Left ventricle myocardium inferior (tissue), 1 donor: ENCODE results near the gene OPCML. TPM values are rescaled to one million over a fixed set of nuclear protein-coding genes. Genes with fewer than 3 reads are reported as not detected.

Experiments
- DNase-seq: peaks from one replicate; pipeline ENCODE4 v3.0.0-alpha.2; 2020
- H3K27ac ChIP-seq: fragments of 200-600 bp; replicated peaks from 2 replicates; pipeline ENCODE4 v1.8.0; 2021
- H3K27me3 ChIP-seq: fragments of 200-600 bp; 2 replicates; pipeline ENCODE4 v1.8.0; 2021; ENCODE audit warnings: low read depth
- H3K36me3 ChIP-seq: fragments of 200-600 bp; 2 replicates; pipeline ENCODE4 v1.8.0; 2021
- H3K4me1 ChIP-seq: fragments of 200-600 bp; 2 replicates; pipeline ENCODE4 v1.8.0; 2021
- H3K4me3 ChIP-seq: fragments of 200-600 bp; 2 replicates; pipeline ENCODE4 v1.8.0; 2021; ENCODE audit warnings: mild to moderate bottlenecking, moderate library complexity
- H3K9me3 ChIP-seq: fragments of 200-600 bp; replicated peaks from 2 replicates; pipeline ENCODE4 v1.8.0; 2021
- intact Hi-C: fragments of 100-400 bp; cut with micrococcal nuclease; formaldehyde crosslinking; loops from one replicate; pipeline ENCODE4 v1.11.0; 2022
- total RNA-seq: library from RNA; stranded (reverse); fragmentation: NEBNext Ultra II Directional; extraction: Animal tissue kit (Norgen Biotek cat#: 25700); gene quantifications from one replicate; pipeline ENCODE4 v1.2.1, GENCODE V29; 2021
- TF ChIP-seq, protein P1 (sequence below): fragments of 200-600 bp; IDR thresholded peaks from 2 replicates; pipeline ENCODE4 v1.8.0; 2021; ENCODE audit warnings: antibody characterized with exemption, mild to moderate bottlenecking, borderline replicate concordance
- donor health status: DM: no; HTN: yes; CAD: no; lungs with severe emphysema.

The OPCML gene
- total RNA-seq, 1 donor from 2014 or later, result 0.63 TPM

DNA sequence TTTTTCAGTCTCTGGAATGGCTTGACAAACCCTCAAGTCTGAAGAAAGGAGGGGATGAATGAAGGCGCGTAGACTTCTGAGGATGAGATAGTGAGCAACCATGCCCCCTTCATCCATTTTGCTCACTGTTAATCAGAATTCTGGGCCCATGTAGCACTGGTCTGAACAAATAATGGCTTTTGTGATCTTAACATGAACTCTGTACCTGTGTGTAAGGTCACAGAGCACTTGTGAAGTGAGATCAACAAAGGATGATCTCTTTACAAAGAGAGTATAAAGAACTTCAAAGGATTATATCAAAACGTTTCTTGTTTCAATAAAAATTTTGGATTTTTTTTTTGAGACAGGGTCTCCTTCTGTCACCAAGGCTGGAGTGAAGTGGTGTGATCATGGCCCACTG, 976.7 kb downstream of the OPCML start:
- Histone ChIP-seq H3K36me3 (no peaks in the 10 kb centered on the region), H3K9me3 (peaks cover 12% of the 10 kb centered on the region), H3K4me1 (no peaks in the 10 kb centered on the region), H3K4me3 (no peak overlapping the region), H3K27ac (no peak overlapping the region), H3K27me3 (peaks cover 15% of the 10 kb centered on the region)
- TF ChIP-seq, protein P1, sequence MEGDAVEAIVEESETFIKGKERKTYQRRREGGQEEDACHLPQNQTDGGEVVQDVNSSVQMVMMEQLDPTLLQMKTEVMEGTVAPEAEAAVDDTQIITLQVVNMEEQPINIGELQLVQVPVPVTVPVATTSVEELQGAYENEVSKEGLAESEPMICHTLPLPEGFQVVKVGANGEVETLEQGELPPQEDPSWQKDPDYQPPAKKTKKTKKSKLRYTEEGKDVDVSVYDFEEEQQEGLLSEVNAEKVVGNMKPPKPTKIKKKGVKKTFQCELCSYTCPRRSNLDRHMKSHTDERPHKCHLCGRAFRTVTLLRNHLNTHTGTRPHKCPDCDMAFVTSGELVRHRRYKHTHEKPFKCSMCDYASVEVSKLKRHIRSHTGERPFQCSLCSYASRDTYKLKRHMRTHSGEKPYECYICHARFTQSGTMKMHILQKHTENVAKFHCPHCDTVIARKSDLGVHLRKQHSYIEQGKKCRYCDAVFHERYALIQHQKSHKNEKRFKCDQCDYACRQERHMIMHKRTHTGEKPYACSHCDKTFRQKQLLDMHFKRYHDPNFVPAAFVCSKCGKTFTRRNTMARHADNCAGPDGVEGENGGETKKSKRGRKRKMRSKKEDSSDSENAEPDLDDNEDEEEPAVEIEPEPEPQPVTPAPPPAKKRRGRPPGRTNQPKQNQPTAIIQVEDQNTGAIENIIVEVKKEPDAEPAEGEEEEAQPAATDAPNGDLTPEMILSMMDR, result no peak
- no peak for DNase-seq
- intact Hi-C loops, result no loop called here

DNA sequence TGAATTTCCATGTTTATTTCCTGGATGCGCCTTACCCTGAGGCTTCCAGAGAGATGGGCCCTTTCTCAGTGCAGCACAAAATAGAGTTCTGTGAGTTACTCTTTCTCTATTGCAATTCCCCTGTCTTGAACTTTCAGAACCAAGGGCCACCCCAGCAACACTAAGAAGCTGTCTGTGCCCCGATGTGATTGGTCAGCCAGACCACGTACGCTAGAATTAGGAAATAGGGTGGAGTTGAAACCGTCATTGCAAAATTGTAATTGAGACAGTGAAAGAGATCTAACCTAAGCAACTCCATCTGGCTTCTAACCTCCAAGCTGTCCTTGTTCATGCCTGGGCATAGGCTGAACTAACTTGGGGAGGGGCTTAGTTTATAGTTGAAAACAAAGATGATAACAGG, 981.3 kb downstream of the OPCML start:
- DNase-seq, result no peak
- Histone ChIP-seq H3K27ac (no peak overlapping the region), H3K27me3 (peaks cover 11% of the 10 kb centered on the region), H3K4me3 (no peak overlapping the region), H3K4me1 (no peaks in the 10 kb centered on the region), H3K9me3 (peaks cover 12% of the 10 kb centered on the region), H3K36me3 (no peaks in the 10 kb centered on the region)
- TF ChIP-seq, protein P1, result no peak
- intact Hi-C loops, result no loop called here

DNA sequence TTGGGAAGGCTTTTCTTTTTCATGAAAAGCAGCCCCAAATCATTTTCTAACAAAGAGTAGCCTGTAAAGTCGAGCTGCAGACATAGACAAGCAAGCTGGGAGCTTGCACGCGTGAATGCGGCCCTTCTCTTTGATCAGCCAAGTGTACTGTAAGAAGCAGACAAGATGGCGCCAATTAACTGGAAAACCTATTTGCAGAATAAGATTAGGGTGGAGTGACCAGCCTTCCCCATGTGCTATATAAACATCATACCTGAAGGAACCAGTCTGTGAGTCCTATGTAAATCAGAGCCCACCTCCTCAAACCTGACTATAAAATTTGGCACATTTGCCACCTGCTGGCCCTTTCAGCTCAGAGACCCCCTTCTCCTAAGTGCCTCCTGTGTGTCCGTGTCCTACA, 982.7 kb downstream of the OPCML start:
- TF ChIP-seq, protein P1, result no peak
- no peak for DNase-seq
- Histone ChIP-seq H3K9me3 (peaks cover 12% of the 10 kb centered on the region), H3K4me1 (no peaks in the 10 kb centered on the region), H3K27me3 (peaks cover 11% of the 10 kb centered on the region), H3K36me3 (no peaks in the 10 kb centered on the region), H3K4me3 (no peak overlapping the region), H3K27ac (no peak overlapping the region)
- intact Hi-C loops, result no loop called here

DNA sequence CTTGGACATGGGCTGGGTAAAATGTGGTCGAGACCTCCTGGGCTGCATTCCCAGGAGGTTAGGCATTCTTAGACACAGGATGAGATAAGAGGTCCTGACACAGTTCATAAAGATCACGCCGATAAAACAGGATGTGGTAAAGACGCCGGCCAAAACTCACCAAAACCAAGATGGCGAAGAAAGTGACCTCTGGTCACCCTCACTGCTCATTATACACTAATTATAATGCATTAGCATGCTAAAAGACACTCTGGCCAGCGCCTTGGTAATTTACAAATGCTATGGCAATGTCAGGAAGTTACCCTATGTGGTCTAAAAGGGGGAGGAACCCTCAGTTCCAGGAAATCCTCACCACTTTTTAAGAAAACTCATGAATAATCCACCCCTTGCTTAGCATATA, 983.3 kb downstream of the OPCML start:
- intact Hi-C loops, result no loop called here
- no peaks in the 10 kb centered on the region for H3K36me3 ChIP-seq
- TF ChIP-seq, protein P1, result no peak

DNA sequence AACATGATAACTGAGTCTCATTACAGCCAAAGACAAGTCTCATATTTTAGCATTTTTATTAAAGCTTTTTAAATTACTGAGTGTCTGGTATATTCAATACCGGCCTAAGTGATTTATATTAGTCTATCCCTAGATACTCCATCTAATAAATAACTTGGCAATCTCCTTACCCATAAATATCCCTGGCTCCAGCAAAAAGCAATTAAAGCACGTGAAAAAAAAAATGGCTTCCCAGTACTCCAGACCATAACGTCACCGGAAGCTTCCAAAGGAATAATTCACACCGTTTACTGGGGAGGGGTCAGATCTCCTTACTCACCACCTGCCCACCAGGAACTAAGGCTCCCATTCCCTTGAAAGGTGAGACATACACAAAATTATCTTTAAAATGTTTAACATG, 988.3 kb downstream of the OPCML start:
- Histone ChIP-seq H3K27ac (no peak overlapping the region), H3K4me3 (no peak overlapping the region), H3K9me3 (no peaks in the 10 kb centered on the region), H3K27me3 (peaks cover 9% of the 10 kb centered on the region), H3K4me1 (peaks cover 11% of the 10 kb centered on the region), H3K36me3 (no peaks in the 10 kb centered on the region)
- DNase-seq, result no peak
- intact Hi-C loops, result no loop called here
- TF ChIP-seq, protein P1, result no peak

More for the DNA sequence above, 983.3 kb downstream of the OPCML start:
- Histone ChIP-seq H3K4me3 (no peak overlapping the region), H3K9me3 (peaks cover 12% of the 10 kb centered on the region), H3K4me1 (no peaks in the 10 kb centered on the region), H3K27me3 (peaks cover 11% of the 10 kb centered on the region), H3K27ac (no peak overlapping the region)
- no peak for DNase-seq

DNA sequence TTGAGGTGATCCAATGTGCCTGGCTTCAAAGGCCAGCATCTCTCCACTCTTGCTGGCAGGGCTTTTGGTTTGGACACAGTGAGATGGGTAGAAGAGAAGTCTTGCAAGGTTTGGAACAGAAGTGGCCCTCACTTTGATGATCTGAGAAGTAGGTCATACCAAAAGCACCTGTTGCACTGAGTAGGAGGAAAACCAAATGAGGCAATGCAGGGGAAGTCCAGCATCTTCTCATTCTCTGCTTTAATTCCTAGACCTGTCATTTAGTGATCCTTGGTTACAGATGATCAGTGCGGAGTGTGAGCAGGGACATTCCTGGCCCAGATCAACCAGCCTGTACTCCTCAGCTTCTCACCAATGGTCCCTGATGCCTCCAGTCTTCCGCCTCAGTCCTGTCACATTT, 990.5 kb downstream of the OPCML start:
- no peaks in the 10 kb centered on the region for H3K9me3 ChIP-seq
- no peaks in the 10 kb centered on the region for H3K36me3 ChIP-seq
- intact Hi-C loops, result no loop called here
- no peak overlapping the region for H3K4me3 ChIP-seq
- TF ChIP-seq, protein P1, result no peak
- peaks cover 1% of the 10 kb centered on the region for H3K27me3 ChIP-seq
- peaks cover 11% of the 10 kb centered on the region for H3K4me1 ChIP-seq
- no peak overlapping the region for H3K27ac ChIP-seq
- no peak for DNase-seq
